Activated B cell treated with CpG ODN at 0.5 μM for 24 hours (primary cell): ENCODE results near the gene FAF1. TPM values are rescaled to one million over a fixed set of nuclear protein-coding genes. Genes with fewer than 3 reads are reported as not detected.
"Not testable (repeated sequence)": the region's sequence is repeated elsewhere in the genome, so short reads cannot be mapped to it uniquely, and the experiment has no call there.

Experiments used
- ATAC-seq: fragments of 200-7000 bp; cut with Tn5 transposase; one replicate; pipeline ENCODE4 v1.10.0; 2021; ENCODE audit warnings: low read depth, mild to moderate bottlenecking, moderate library complexity
- CTCF ChIA-PET: fragments of 350-600 bp; sonication (Branson Sonifier 250); formaldehyde crosslinking; loops from one replicate; lab custom pipeline; 2021; ENCODE audit warnings: antibody characterized with exemption; lab: Charles Lee
- POLR2A ChIA-PET: fragments of 350-600 bp; sonication (Branson Sonifier 250); formaldehyde crosslinking; loops from one replicate; lab custom pipeline; 2021; ENCODE audit warnings: antibody characterized with exemption; lab: Charles Lee
- DNase-seq: peaks from one replicate; pipeline ENCODE4 v3.0.0; 2022
- H3K27ac Mint-ChIP-seq: one replicate; pipeline ENCODE4 v1.8.0; 2020; ENCODE audit warnings: mixed read lengths
- H3K27me3 Mint-ChIP-seq: one replicate; pipeline ENCODE4 v1.8.0; 2021; ENCODE audit warnings: mixed read lengths
- H3K36me3 Mint-ChIP-seq: one replicate; pipeline ENCODE4 v1.8.0; 2021; ENCODE audit warnings: low read depth, mixed read lengths
- H3K4me1 Mint-ChIP-seq: one replicate; pipeline ENCODE4 v1.8.0; 2021; ENCODE audit warnings: mixed read lengths
- H3K4me3 Mint-ChIP-seq: one replicate; pipeline ENCODE4 v1.8.0; 2020; ENCODE audit warnings: mild to moderate bottlenecking, mixed read lengths
- H3K9me3 Mint-ChIP-seq: one replicate; pipeline ENCODE4 v1.8.0; 2020; ENCODE audit warnings: mixed read lengths
- CTCF ChIP-seq: fragments of 200-600 bp; IDR thresholded peaks from one replicate; pipeline ENCODE4 v1.8.0; 2022; ENCODE audit warnings: antibody characterized with exemption, mild to moderate bottlenecking
- intact Hi-C: fragments of 100-400 bp; cut with micrococcal nuclease; formaldehyde crosslinking; loops from one replicate; pipeline ENCODE4 v1.15.1; 2024
- total RNA-seq: library from RNA; stranded (reverse); gene quantifications from 2 replicates; pipeline ENCODE4 v1.2.3, GENCODE V29; 2022

FAF1 gene
- total RNA-seq, 1 donor from 2014 or later = 61.7 TPM

DNA sequence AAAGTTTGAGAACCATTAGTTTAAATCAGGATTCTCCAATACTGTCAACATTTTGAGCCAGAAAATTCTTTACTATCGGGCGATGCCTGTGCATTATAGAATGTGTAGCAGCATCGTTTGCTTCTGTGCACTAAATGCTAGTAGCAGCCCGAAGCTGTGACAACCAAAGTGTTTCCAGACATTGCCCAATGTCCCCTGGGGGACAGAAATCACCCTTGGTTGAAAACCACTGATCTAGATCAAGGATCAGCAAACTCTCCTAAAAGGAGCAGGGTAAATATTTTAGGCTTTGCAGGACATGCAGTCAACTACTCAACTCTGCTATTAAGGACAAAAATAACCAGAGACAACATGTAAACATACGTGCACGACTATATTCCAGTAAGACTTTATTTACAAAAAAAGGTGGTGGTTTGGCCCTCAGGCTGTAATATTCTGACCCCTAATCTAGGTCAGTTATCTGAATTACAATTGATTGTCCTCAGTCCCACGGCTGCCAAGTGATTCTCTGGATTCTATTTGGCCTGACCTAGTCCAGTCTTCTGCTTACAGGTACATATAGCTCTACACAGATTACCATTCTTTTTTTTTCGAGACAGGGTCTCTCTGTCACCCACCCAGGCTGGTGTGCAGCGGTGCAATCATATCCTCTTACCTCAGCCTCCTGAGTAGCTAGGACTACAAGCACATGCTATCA, 10.6 kb downstream of the FAF1 start:
- Mint-ChIP-seq H3K27ac (no peak overlapping the region), H3K27me3 (no peaks in the 10 kb centered on the region), H3K4me3 (no peak overlapping the region), H3K9me3 (no peaks in the 10 kb centered on the region), H3K4me1 (peaks cover 32% of the 10 kb centered on the region), H3K36me3 (peaks cover 10% of the 10 kb centered on the region)
- ATAC-seq = no peak
- no peak for DNase-seq
- intact Hi-C loops = no loop called here
- ChIA-PET CTCF (no interaction called here), POLR2A (no interaction called here)
- TF ChIP-seq CTCF = no peak

DNA sequence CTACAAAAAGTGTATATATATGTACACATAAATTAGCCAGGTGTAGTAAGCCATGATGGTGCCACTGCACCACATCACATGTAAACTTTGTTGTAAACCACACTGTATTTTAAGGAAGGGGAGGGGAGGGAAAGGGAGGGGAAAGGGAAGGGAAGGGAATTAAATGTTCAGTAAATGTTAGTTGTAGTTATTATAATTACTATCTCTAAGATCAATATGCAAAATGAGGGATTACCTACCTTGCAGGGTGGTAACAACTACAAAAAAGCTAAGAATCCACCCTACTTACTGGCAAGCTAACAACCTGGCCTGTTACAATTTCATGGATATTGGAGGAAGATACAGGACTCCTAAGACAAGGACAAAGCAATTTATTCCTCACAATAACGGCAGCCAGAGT, 17.7 kb downstream of the FAF1 start:
- no peak for DNase-seq
- intact Hi-C loops = no loop called here
- ChIA-PET POLR2A (no interaction called here), CTCF (interaction anchor here (3.2 kb wide), 1 partner anchor 12 kb away, joined by 9 read pairs; no protein-coding TSS in a partner anchor)
- Mint-ChIP-seq H3K36me3 (peaks cover 6% of the 10 kb centered on the region), H3K27me3 (no peaks in the 10 kb centered on the region), H3K27ac (no peak overlapping the region), H3K9me3 (no peaks in the 10 kb centered on the region), H3K4me3 (no peak overlapping the region), H3K4me1 (peaks cover 4% of the 10 kb centered on the region)
- ATAC-seq = no peak
- TF ChIP-seq CTCF = no peak

DNA sequence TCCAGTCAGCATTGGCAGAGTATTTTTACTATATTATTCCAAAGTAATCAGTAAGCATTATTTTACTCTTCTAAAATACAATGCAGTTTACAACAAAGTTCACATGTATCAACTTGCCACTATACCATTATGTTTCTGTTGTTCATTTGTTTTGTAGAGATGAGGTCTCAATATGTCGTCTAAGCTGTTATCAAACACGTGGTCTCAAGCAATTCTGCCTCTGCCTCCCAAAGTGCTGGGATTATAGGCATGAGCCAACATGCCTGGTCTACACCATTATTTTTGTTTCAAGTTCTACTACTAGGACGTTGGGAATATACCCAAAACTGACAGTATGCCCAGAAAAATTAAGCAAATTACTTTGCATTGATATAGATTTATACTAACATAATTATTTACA, 19.8 kb downstream of the FAF1 start:
- ATAC-seq = no peak
- H3K27me3 Mint-ChIP-seq = no peaks in the 10 kb centered on the region
- ChIA-PET POLR2A (no interaction called here), CTCF (interaction anchor here (3.2 kb wide), 1 partner anchor 10 kb away, joined by 9 read pairs; no protein-coding TSS in a partner anchor)
- no peak for DNase-seq
- peaks cover 22% of the 10 kb centered on the region for H3K4me1 Mint-ChIP-seq
- peaks cover 4% of the 10 kb centered on the region for H3K36me3 Mint-ChIP-seq
- intact Hi-C loops = no loop called here
- H3K9me3 Mint-ChIP-seq = no peaks in the 10 kb centered on the region
- no peak overlapping the region for H3K27ac Mint-ChIP-seq
- H3K4me3 Mint-ChIP-seq = no peak overlapping the region
- TF ChIP-seq CTCF = no peak

GRCh38 chr1:50936321-50936720, 23.7 kb downstream of the FAF1 start:
- no peaks in the 10 kb centered on the region for H3K9me3 Mint-ChIP-seq
- ChIA-PET CTCF (interaction anchor here (1.0 kb wide), 1 partner anchor 32 kb away, joined by 3 read pairs; no protein-coding TSS in a partner anchor), POLR2A (interaction anchor here (0.6 kb wide), 1 partner anchor 21 kb away, joined by 9 read pairs; no protein-coding TSS in a partner anchor)
- H3K27me3 Mint-ChIP-seq = no peaks in the 10 kb centered on the region
- DNase-seq (no peak), ATAC-seq (no peak)
- peaks cover 40% of the 10 kb centered on the region for H3K4me1 Mint-ChIP-seq
- H3K36me3 Mint-ChIP-seq = peaks cover 9% of the 10 kb centered on the region
- intact Hi-C loops = no loop called here
- no peak overlapping the region for H3K4me3 Mint-ChIP-seq
- H3K27ac Mint-ChIP-seq = no peak overlapping the region
- TF ChIP-seq CTCF = no peak

GRCh38 chr1:50935276-50935675, 24.8 kb downstream of the FAF1 start:
- H3K36me3 Mint-ChIP-seq = peaks cover 11% of the 10 kb centered on the region
- POLR2A ChIA-PET, intact Hi-C loops, H3K27me3 Mint-ChIP-seq, H3K9me3 Mint-ChIP-seq, H3K27ac Mint-ChIP-seq, CTCF ChIA-PET, H3K4me3 Mint-ChIP-seq, DNase-seq, ATAC-seq: not testable (repeated sequence)
- peaks cover 44% of the 10 kb centered on the region for H3K4me1 Mint-ChIP-seq
